SU-DHL-6 (cell line): ENCODE results near the gene TNS1.

Experiments
- H2AFZ ChIP-seq: fragments of 200-600 bp; sonication (generic); 2 replicates; pipeline ENCODE4 v1.6.1; 2014; ENCODE audit warnings: low read depth, mild to moderate bottlenecking, moderate library complexity, mixed read lengths, antibody characterized with exemption, low read length; ENCODE audit not compliant: severe bottlenecking
- H3F3A ChIP-seq: fragments of 200-600 bp; shearing (Covaris generic); 2 replicates; pipeline ENCODE4 v1.6.0; 2016; ENCODE audit warnings: antibody characterized with exemption, mild to moderate bottlenecking; ENCODE audit not compliant: insufficient read depth
- H3K27ac ChIP-seq: fragments of 200-600 bp; sonication (generic); 2 replicates; pipeline ENCODE4 v1.5.1; 2016; ENCODE audit warnings: low read depth, mild to moderate bottlenecking, low read length, moderate library complexity, mixed read lengths
- H3K27me3 ChIP-seq: fragments of 200-600 bp; sonication (generic), shearing (Covaris generic); 2 replicates; pipeline ENCODE4 v1.6.0; 2014; ENCODE audit warnings: mild to moderate bottlenecking, low read length
- H3K36me3 ChIP-seq: fragments of 200-600 bp; sonication (generic); 2 replicates; pipeline ENCODE4 v1.6.1; 2014; ENCODE audit warnings: mild to moderate bottlenecking, low read length, mixed read lengths
- H3K4me2 ChIP-seq: fragments of 300-600, 200-600 bp; shearing (Covaris generic), sonication (generic); 2 replicates; pipeline ENCODE4 v1.6.0; 2014; ENCODE audit warnings: low read length, low read depth, mild to moderate bottlenecking; ENCODE audit not compliant: poor library complexity, severe bottlenecking
- H3K4me3 ChIP-seq: fragments of 200-600 bp; sonication (generic); 2 replicates; pipeline ENCODE4 v1.5.1; 2014; ENCODE audit warnings: antibody characterized with exemption, low read length, mild to moderate bottlenecking, mixed read lengths; ENCODE audit not compliant: insufficient read depth, poor library complexity, severe bottlenecking
- H3K79me2 ChIP-seq: fragments of 200-600 bp; sonication (generic); 2 replicates; pipeline ENCODE4 v1.6.1; 2014; ENCODE audit warnings: mild to moderate bottlenecking, low read length, moderate library complexity; ENCODE audit not compliant: insufficient read depth
- H3K9ac ChIP-seq: fragments of 200-600 bp; sonication (generic); 2 replicates; pipeline ENCODE4 v1.7.0; 2014; ENCODE audit warnings: mild to moderate bottlenecking, low read length
- H3K9me2 ChIP-seq: fragments of 200-600 bp; sonication (generic); replicated peaks from 2 replicates; pipeline ENCODE4 v1.6.1; 2014; ENCODE audit warnings: low read length; ENCODE audit not compliant: insufficient read depth
- H3K9me3 ChIP-seq: fragments of 200-600 bp; sonication (generic); 2 replicates; pipeline ENCODE4 v1.6.1; 2014; ENCODE audit warnings: low read length, mixed read lengths; ENCODE audit not compliant: insufficient read depth
- H4K20me1 ChIP-seq: fragments of 200-600 bp; sonication (generic); 2 replicates; pipeline ENCODE4 v1.6.1; 2014; ENCODE audit warnings: low read depth, mild to moderate bottlenecking, antibody characterized with exemption, low read length, moderate library complexity, mixed read lengths
- CTCF ChIP-seq: fragments of 200-600 bp; sonication (generic); IDR thresholded peaks from one replicate; pipeline ENCODE4 v1.5.1; 2017; ENCODE audit warnings: antibody characterized with exemption, mild to moderate bottlenecking, low read length, moderate library complexity; ENCODE audit not compliant: insufficient read depth, poor library complexity, severe bottlenecking
- EZH2phosphoT487 ChIP-seq: fragments of 200-600 bp; sonication (generic), shearing (Covaris generic); conservative IDR thresholded peaks from 2 replicates; pipeline ENCODE4 v1.6.1; 2018; ENCODE audit warnings: mild to moderate bottlenecking, antibody characterized with exemption, low read length, moderate library complexity, mixed read lengths

Gene TNS1

GRCh38 chr2:217995731-217996231 is 7.0 kb downstream of the TNS1 start:
- Histone ChIP-seq H3K9me2 (no peaks in the 10 kb centered on the region), H3F3A (no peaks in the 10 kb centered on the region), H3K9me3 (no peaks in the 10 kb centered on the region), H2AFZ (no peak overlapping the region), H3K27ac (no peak overlapping the region), H3K79me2 (no peaks in the 10 kb centered on the region), H4K20me1 (no peaks in the 10 kb centered on the region), H3K4me2 (no peak overlapping the region), H3K27me3 (0 out of 2 replicates have a peak, but pooled peaks cover 3% of the 10 kb centered on the region), H3K4me3 (no peak overlapping the region), H3K36me3 (no peaks in the 10 kb centered on the region), H3K9ac (no peak overlapping the region)
- TF ChIP-seq EZH2phosphoT487 (no peak), CTCF (no peak)

GRCh38 chr2:217994776-217995274 is 8.0 kb downstream of the TNS1 start:
- H3K36me3 ChIP-seq = no peaks in the 10 kb centered on the region
- no peak for TF ChIP-seq CTCF
- TF ChIP-seq EZH2phosphoT487 = no peak
- H3K9ac ChIP-seq = no peak overlapping the region
- no peaks in the 10 kb centered on the region for H3K9me3 ChIP-seq
- H3K79me2 ChIP-seq = no peaks in the 10 kb centered on the region
- H3K27me3 ChIP-seq = 0 out of 2 replicates have a peak, but pooled peaks cover 3% of the 10 kb centered on the region
- H3K4me2 ChIP-seq = no peak overlapping the region
- no peak overlapping the region for H2AFZ ChIP-seq
- H3K27ac ChIP-seq = no peak overlapping the region
- H3F3A ChIP-seq = no peaks in the 10 kb centered on the region
- H3K9me2 ChIP-seq = no peaks in the 10 kb centered on the region
- H4K20me1 ChIP-seq = no peaks in the 10 kb centered on the region
- H3K4me3 ChIP-seq = no peak overlapping the region

- no peaks in the 10 kb centered on the region for H3K9me2 ChIP-seq
- H4K20me1 ChIP-seq = no peaks in the 10 kb centered on the region
- no peaks in the 10 kb centered on the region for H3F3A ChIP-seq
- H3K4me3 ChIP-seq = no peak overlapping the region
- H3K9ac ChIP-seq = no peak overlapping the region
- no peaks in the 10 kb centered on the region for H3K9me3 ChIP-seq
- no peaks in the 10 kb centered on the region for H3K36me3 ChIP-seq
- H3K27ac ChIP-seq = no peak overlapping the region
- no peaks in the 10 kb centered on the region for H3K79me2 ChIP-seq
- no peak for TF ChIP-seq EZH2phosphoT487
- peak; percentile 72 for TF ChIP-seq CTCF
- 0 out of 2 replicates have a peak, but pooled peaks cover 3% of the 10 kb centered on the region for H3K27me3 ChIP-seq
- H2AFZ ChIP-seq = no peak overlapping the region
- no peak overlapping the region for H3K4me2 ChIP-seq
Observed at GRCh38 chr2:217993817-217994463, 8.9 kb downstream of the TNS1 start.
